Transverse colon (tissue), 4 donors: ENCODE measurements around the gene SPOUT1.

ENCODE experiments used
- CTCF ChIP-seq, 5 experiments: fragments of 200-600 bp in 3 of 5; fragments of 450-650 bp in 2 of 5; sonication (generic) in 3 of 5; IDR thresholded peaks; 1 replicate in 2 of 5; 2 replicates in 3 of 5; pipeline ENCODE4 v1.5.1; 2016 to 2017; ENCODE audit warnings: antibody characterized with exemption in 5 of 5, inconsistent platforms in 3 of 5, mild to moderate bottlenecking in 2 of 5, moderate library complexity in 1 of 5
- POLR2A ChIP-seq: fragments of 450-650 bp; IDR thresholded peaks from one replicate; pipeline ENCODE4 v1.6.1; 2016; ENCODE audit warnings: antibody characterized with exemption, mild to moderate bottlenecking, moderate library complexity
- POLR2AphosphoS5 ChIP-seq, 3 donors: sonication (generic); formaldehyde crosslinking; IDR thresholded peaks; one replicate each; pipeline ENCODE4 v1.6.1; 2016; ENCODE audit warnings: antibody characterized with exemption in 3 of 3

DNA sequence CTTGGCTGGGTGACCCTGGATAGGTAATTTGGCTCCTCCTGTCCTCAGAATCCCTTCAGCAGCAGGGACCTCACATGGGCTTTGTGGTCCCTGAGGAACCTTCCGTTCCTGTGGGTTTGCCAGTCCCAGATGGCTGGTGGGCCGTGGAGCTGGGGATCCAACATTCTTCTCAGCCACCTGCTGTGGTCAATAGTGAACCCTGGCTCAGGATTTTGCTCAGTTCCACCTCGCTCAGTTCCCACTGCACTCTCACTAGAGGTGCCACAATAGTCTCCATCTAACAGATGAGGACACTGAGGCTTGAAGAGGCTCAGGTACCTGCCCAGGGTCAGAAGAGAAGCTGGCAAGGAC lies 17.1 kb upstream of the SPOUT1 start:
- TF ChIP-seq CTCF (IDR thresholded peaks at IDR 0.05) (no peak), POLR2A (no peak), POLR2AphosphoS5 (IDR thresholded peaks at IDR 0.05) (no peak)
